ENCODE data around the gene CIB4.
"Not testable (repeated sequence)": the region's sequence is repeated elsewhere in the genome, so short reads cannot be mapped to it uniquely, and the experiment has no call there.

CIB4 gene

GRCh38 chr2:26668856-26669750 is 27.9 kb upstream of the CIB4 start:
- no peak for TF ChIP-seq CTCF (IDR thresholded peaks at IDR 0.05; ENCODE audit: insufficient read depth, low read depth, low read length, missing control alignments)
- no peak overlapping the region for H3K4me3 ChIP-seq (ENCODE audit: low read depth, low read length)
- no peak for DNase-seq (ENCODE audit: low read depth)

GRCh38 chr2:26668041-26668440 is 26.9 kb upstream of the CIB4 start:
- no peak for TF ChIP-seq CTCF (IDR thresholded peaks at IDR 0.05; ENCODE audit: insufficient read depth, low read depth, low read length, missing control alignments)
- no peak for DNase-seq (ENCODE audit: low read depth)
- H3K4me3 ChIP-seq (ENCODE audit: low read depth, low read length): no peak overlapping the region

- H3K4me3 ChIP-seq (ENCODE audit: low read depth, low read length): no peak overlapping the region
- no peak for DNase-seq (ENCODE audit: low read depth)
- no peak for TF ChIP-seq CTCF (IDR thresholded peaks at IDR 0.05; ENCODE audit: insufficient read depth, low read depth, low read length, missing control alignments)
Observed at GRCh38 chr2:26666671-26667070, 25.5 kb upstream of the CIB4 start.

GRCh38 chr2:26665296-26665695 is 24.1 kb upstream of the CIB4 start:
- not testable (repeated sequence) for H3K4me3 ChIP-seq (ENCODE audit: low read depth, low read length); DNase-seq (ENCODE audit: low read depth)

GRCh38 chr2:26660363-26660962 is 19.3 kb upstream of the CIB4 start:
- TF ChIP-seq CTCF (IDR thresholded peaks at IDR 0.05; ENCODE audit: insufficient read depth, low read depth, low read length, missing control alignments): no peak
- no peak overlapping the region for H3K4me3 ChIP-seq (ENCODE audit: low read depth, low read length)
- no peak for DNase-seq (ENCODE audit: low read depth)

- DNase-seq (ENCODE audit: low read depth): no peak
- no peak for TF ChIP-seq CTCF (IDR thresholded peaks at IDR 0.05; ENCODE audit: insufficient read depth, low read depth, low read length, missing control alignments)
- no peak overlapping the region for H3K4me3 ChIP-seq (ENCODE audit: low read depth, low read length)
Observed at GRCh38 chr2:26658691-26659346, 17.7 kb upstream of the CIB4 start.

GRCh38 chr2:26657265-26657664 is 16.1 kb upstream of the CIB4 start:
- DNase-seq (ENCODE audit: low read depth): no peak
- H3K4me3 ChIP-seq (ENCODE audit: low read depth, low read length): no peak overlapping the region
- no peak for TF ChIP-seq CTCF (IDR thresholded peaks at IDR 0.05; ENCODE audit: insufficient read depth, low read depth, low read length, missing control alignments)
